CD4-positive, alpha-beta T cell treated with Interleukin-4 for 4 hours (primary cell): ENCODE measurements around the gene LLPH.

Experiments
- DNase-seq: peaks from one replicate; pipeline ENCODE4 v3.0.0-alpha.2; 2020

The LLPH gene

DNA sequence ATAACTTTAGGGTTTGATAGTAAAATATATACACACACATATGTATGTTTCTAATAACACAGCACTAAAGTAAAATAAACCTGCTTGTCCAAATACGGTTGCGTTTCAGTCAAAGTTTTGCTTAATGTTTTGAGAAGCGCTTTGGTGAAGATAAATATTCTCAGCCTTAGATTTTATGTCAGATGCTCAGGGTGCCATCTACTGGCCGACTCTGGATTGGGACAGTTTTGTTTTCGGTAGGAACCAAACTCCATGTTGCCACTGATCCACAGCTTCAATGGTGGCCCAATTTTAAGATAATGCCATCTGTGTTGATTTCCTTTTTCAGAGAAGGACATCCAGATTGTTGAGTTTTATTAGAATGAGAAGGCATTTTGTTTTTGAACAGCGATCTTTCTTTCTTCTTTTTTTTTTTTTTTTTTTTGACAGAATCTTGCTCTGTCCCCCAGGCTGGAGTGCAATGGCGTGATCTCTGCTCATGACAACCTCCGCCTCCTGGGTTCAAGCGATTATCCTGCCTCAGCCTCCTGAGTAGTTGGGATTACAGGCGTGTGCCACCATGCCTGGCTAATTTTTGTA, 43.1 kb downstream of the LLPH start:
- peak; percentile 48 for DNase-seq

DNA sequence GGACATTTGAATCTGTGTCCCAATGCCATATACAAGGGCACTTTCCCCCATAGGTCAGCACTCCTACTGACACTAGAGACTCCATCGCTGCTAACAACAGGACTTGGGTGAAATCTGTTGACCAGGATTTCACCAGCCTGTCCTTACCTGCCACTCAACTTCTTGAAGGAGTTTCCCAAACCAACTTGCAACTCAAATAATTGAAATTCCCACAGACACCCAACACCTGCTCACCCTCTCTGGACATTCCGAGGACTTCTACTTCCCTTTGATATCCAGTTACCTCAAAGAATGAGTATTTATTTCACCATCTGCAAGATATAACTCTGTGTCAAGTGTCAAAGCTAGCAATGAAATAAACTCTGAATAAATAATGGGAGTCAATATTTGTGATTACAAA, 44.6 kb downstream of the LLPH start:
- no peak for DNase-seq

DNA sequence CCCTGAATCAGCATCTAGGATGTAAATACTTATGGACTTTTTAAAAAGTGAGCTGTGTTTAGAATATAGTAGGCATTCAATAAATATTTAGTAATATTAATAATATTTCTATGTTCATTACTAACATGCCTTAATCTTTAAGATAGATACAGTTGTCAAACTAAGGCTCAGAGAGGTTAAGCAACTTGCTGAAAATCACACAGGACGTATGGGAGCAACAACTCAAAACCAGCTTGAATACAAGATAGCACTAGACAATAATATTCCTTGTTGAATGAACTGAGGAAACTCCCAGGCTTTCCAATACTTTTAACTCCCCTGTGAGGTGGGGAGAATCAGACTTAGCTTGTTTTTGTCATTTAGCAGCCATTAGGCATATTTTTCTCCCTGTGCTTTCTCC, 45.3 kb downstream of the LLPH start:
- no peak for DNase-seq

DNA sequence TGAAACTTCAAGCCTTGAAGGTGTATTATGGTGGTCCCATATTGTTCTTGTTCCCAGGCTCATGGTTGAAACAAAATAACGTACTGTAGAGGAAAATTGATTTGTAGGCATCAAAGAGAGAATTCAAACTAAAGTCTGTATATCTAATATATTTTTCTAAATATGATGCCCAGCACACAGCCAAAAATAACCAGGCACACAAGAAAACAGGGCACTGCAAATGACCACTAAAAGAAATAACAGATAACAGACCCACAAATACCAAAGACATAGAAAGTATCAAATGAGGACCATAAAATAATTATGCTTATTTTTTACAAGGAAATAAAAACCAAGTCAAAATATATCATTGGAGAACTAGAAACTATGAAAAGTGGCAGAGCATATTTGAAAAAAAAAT, 46.8 kb downstream of the LLPH start:
- no peak for DNase-seq

DNA sequence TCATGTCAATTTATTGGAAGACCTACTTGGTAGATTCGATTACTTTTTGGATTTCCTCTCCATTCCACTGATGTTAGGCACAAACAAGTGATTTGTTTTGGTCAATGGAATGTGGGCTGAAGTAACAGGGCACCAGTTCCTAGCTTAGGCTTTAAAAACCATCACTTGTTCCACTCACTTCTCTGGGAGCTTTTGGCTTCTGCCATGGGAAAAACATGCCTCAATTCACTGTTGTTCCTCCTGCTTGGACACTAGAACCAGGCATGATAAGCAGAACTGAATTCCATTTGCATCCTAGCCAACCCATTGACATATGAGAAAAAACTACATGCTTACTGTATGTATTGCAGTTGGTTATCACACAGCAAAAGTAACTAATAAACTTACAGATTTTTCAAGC, 47.8 kb downstream of the LLPH start:
- no peak for DNase-seq

DNA sequence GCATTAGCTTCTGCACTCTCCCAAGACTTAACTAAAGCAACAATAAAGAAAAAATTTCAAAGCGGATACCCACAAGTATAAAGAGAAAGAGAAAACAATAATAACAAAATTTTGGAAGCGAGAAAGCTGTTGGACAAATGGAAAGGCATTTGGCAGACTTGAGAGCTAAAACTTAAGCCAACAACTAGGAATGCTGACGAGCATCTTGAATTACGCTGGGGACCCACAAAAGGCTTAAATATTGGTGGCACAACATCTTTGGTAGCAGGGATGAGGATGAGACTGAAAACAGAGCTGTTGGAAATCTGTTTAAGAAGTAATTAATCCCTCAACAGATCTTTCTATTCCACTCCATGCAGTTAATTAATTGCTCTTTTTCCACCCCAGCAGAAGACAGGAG, 49.8 kb downstream of the LLPH start:
- no peak for DNase-seq

DNA sequence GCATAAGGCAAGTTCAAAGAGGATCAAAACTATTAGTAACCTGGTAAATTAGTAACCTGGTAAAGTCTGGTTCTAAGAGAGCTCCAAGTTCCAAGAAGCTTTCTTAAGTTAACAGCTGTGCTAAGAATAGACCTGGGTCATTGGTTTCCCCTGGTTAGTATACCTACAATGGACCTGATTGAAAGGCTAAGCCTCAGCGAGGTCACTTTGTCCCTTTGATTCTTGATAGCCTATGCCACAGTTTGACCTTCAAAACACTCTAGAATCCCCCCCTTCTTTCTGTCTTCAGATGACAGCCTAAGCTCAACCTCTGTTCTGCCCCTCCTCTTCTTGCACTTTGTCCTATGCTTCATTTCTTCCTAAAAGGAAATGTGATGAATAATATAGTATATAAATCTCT, 53.0 kb downstream of the LLPH start:
- no peak for DNase-seq

DNA sequence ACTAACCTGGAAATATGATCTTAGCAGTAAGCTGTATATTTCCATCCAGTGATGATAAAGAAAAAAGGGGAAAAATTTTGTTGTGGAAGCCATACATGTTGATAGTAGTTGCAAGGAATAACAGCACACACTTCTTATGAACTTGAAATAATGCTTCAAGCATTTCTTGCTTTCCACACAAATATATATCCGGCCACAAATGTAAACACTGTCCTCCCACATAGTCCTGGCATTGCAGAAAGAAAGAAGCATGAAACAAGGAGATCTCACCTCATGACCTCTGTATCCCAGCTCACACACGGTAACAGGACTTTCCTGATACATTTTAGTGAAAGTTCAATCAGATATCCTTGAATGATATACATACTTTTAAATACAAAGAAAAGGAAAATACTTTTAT, 56.0 kb downstream of the LLPH start:
- no peak for DNase-seq

DNA sequence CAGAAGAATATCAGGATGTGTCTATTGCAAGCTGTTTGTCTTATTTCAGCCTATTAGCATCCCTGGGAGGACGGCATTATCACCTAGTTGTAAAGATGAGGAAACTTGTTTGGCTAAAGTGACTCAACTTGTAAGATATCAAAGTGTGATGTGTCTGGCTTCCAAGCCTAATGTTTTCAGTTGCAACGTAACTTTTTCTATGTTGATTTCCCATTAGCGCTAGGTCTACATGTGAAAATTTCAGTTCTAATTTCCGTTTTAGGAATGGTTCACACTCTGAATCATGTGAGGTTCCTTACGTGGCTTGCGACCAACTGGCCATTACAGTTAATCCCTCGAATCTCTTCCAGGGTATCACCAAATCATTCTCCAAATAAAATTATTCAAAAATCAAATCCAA, 58.0 kb downstream of the LLPH start:
- DNase-seq, result no peak

DNA sequence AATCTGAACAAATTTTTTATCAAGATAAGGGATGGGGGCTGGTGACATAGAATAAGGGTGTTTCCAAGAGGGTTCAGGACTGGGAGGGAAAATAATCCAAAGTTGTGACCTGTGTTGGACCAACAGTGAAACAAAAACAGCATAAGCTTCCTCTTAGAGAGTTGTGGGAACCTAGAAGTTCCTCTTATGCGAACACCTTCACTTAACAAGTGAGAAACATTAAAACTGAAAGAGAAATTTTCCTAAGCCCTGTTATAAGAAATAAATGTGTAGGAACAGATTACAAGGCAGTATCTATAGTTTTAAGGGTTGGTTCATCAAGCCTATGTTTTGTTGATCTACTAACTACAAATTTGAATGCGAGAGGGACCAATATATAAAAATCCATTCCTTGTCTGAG, 58.4 kb downstream of the LLPH start:
- no peak for DNase-seq

DNA sequence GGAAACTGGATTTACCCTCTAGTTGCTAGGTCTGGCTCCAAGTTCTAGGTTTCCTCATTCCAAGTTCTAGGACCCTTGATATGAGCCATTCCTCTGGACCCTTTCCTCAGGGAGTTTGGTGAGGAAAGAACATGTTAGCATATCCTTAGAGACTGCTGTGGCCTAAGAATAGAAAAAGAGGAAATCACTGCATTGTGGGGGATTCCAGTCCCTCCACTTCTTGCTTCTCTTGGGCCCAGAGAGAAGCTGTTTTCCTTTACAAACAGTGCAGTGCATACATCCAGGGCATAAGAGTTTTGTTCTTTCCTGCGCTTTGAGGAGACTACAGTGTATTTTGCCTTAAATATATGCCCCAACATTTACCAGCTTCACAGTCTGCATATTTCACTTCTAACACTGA, 59.0 kb downstream of the LLPH start:
- DNase-seq, result no peak

DNA sequence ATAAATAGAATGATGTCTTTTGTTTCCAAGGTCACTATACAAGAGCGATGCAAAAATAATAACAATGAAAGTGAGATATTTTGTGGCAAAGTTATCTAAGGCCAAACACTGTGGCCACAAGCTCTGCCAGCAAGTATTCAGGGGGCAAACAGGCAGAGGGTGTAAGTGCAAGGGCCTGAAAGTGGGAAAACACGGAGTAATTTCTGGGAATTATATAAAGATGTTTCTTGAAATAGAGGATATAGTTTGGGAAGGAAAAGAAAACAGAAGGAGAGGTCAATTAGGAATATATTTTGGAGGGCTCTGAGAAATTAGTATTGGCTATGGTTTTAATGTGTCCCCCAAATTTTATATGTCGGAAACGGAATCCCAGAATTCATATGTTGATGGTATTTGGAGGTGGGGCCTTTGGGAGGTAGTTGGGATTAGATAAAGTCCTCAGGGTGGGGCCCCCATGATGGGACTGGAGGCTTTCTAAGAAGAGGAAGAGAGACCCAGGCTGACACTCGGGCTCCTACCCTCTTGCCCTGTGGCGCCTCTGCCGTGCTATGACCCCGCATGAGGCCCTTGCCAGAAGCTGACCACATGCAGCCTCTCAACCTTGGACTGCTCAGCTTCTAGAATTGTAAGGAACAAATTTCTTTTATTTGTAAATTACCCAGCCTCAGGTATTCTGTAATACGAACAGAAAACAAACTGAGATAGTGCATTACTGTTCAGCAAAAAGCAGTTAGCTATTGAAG, 60.0 kb downstream of the LLPH start:
- no peak for DNase-seq

DNA sequence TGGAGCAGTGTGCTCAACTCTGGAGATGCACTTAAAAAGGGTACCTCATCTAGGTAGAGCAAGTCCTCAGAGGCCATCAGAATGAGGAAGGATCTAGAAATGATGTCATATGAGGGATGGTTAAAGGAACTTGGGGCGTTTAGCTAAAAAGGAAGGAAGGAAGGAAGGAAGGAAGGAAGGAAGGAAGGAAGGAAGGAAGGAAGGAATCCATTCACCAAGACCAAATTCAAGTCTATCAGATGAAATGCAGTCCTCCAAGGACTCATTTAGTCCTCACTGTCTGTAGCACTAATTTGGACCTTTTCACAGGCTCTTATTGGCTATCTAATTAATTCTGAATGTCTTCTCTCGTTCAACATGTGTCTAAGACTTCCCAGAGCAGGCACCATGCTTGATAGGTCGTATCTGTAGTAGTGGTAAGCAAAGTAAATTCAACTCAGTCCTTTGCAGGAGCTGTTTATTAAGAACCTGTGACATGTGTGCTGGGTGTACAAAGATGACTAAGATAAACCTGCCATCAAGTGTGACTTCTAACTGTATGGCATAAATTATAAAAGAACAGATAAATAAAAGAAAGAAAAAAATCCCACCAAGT, 63.5 kb downstream of the LLPH start:
- no peak for DNase-seq
